Activated effector memory CD4-positive, alpha-beta T cell treated with anti-CD3 and anti-CD28 coated beads, Interleukin-2, amount 50 U/mL, for 16 hours (primary cell): Measurements from ENCODE around the gene MRPS12.
A peak's percentile ranks its signal among the peaks of the same experiment; 100 is the strongest.
"Not testable (repeated sequence)": the region's sequence is repeated elsewhere in the genome, so short reads cannot be mapped to it uniquely, and the experiment has no call there.

Source experiments
- DNase-seq: peaks from one replicate; pipeline ENCODE4 v3.0.0-alpha.2; 2020

Gene MRPS12

GRCh38 chr19:38930776-38931520 lies at the start of gene MRPS12:
MRPS12 (plus strand) TSS chr19:38930944; CDS start chr19:38931295, 351 bp downstream.
- peak; percentile 99 for DNase-seq

GRCh38 chr19:38883286-38883685 lies 47.5 kb upstream of the MRPS12 start:
- no peak for DNase-seq

GRCh38 chr19:38884691-38885090 lies 46.1 kb upstream of the MRPS12 start:
- DNase-seq = not testable (repeated sequence)

- DNase-seq = no peak
Measured at GRCh38 chr19:38888876-38889275, 41.9 kb upstream of the MRPS12 start.

GRCh38 chr19:38889803-38890202 lies 40.9 kb upstream of the MRPS12 start:
- DNase-seq = no peak

GRCh38 chr19:38890686-38891085 lies 40.1 kb upstream of the MRPS12 start:
- no peak for DNase-seq

GRCh38 chr19:38891771-38892170 lies 39.0 kb upstream of the MRPS12 start:
- DNase-seq = no peak

- DNase-seq = no peak
Measured at GRCh38 chr19:38892841-38893240, 37.9 kb upstream of the MRPS12 start.

- no peak for DNase-seq
Measured at GRCh38 chr19:38893341-38893771, 37.4 kb upstream of the MRPS12 start.

GRCh38 chr19:38894968-38895367 lies 35.8 kb upstream of the MRPS12 start:
- DNase-seq = no peak

- no peak for DNase-seq
Measured at GRCh38 chr19:38898788-38899446, 31.8 kb upstream of the MRPS12 start.

GRCh38 chr19:38899447-38900201 lies 31.1 kb upstream of the MRPS12 start, which contains the start of the genes NFKBIB and SIRT2:
NFKBIB (plus strand) TSS chr19:38899969; CDS start chr19:38900033, 64 bp downstream.
SIRT2 (minus strand) TSS chr19:38899618; CDS start chr19:38899521, 97 bp downstream.
- DNase-seq = peak; percentile 100

- DNase-seq = no peak
Measured at GRCh38 chr19:38900202-38900629, 30.5 kb upstream of the MRPS12 start.

- DNase-seq = no peak
Measured at GRCh38 chr19:38900743-38901190, 30.0 kb upstream of the MRPS12 start.

- no peak for DNase-seq
Measured at GRCh38 chr19:38901683-38902082, 29.1 kb upstream of the MRPS12 start.

GRCh38 chr19:38904581-38905539 lies 25.9 kb upstream of the MRPS12 start:
- no peak for DNase-seq

GRCh38 chr19:38905620-38906019 lies 25.1 kb upstream of the MRPS12 start:
- DNase-seq = no peak

GRCh38 chr19:38907227-38907626 lies 23.5 kb upstream of the MRPS12 start:
- no peak for DNase-seq

- no peak for DNase-seq
Measured at GRCh38 chr19:38907670-38908069, 23.1 kb upstream of the MRPS12 start.

- DNase-seq = no peak
Measured at GRCh38 chr19:38908911-38909310, 21.8 kb upstream of the MRPS12 start.

- DNase-seq = no peak
Measured at GRCh38 chr19:38910488-38910887, 20.3 kb upstream of the MRPS12 start.

GRCh38 chr19:38911388-38912001 lies 19.2 kb upstream of the MRPS12 start:
- DNase-seq = no peak
